HG02981 (cell line): ENCODE results near the gene PTPRN2.

ENCODE experiments used
- ATAC-seq: cut with Tn5 transposase; IDR thresholded peaks from one replicate; pipeline ENCODE4 v1.9.1; 2021; ENCODE audit warnings: mild to moderate bottlenecking, moderate library complexity; ENCODE audit not compliant: unreplicated experiment

PTPRN2 gene

DNA sequence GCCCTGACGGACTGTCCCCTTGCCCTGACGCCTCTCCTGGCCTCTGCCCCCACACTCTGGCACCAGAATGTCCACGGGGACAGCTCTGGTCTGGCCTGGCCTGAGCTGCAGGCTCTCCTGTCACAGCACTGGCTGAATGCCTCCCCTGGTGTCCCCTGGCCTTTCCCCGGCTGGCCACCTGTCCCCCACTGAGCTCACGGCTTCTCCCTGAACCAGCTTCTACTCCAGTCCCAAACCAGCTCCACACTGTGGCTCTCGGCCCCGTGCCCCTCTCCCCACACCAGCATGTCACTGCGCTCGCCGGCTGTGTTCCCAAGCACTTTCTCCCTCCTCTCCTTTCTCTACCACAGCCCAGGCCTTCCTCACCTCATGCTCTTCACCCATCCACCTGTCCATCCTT is 864.4 kb downstream of the PTPRN2 start:
- ATAC-seq = no peak

DNA sequence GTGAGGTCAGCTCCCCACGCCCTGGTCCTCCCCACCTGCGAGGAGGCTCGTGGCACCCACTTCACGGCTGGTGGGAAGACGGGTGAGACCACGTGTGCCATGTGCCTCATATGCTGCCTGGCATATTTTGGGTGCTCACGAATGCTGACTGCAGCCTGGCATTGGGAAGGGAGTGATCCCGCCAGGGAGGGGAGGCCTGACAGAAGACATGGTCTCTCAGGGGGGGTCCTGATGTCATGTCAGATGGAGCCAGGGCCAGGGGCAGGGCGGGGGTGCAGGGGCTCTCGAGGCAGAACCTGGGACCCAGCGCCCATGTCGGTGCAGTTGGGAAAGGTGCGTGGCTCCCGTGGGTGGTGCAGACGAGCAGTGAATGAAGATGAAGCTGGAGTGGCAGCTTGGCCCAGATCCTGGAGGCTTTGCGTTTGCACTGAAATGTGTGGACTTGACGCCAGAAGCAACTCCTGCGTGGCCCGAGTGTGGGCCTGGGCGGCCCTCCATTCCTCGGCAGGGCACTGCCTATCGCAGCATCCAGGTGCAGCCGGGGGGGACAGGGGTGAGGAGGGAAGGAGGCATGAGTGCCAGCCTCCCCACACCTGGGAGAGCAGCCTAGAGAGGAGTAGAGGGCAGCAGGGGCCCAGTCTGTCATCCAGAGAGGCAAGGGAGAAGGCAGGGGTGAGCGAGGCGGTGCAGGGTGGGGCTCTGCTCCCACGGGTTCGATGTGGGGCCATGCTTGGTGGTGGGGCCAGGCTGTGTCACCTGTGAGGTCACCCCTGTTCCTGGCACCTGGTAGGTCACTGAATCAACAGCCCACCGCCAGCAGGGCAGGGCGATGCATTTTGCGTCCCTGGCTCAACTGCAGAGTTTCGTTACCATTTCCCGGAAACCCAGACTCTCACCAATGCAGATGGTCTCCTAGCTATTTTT is 865.2 kb downstream of the PTPRN2 start:
- no peak for ATAC-seq

DNA sequence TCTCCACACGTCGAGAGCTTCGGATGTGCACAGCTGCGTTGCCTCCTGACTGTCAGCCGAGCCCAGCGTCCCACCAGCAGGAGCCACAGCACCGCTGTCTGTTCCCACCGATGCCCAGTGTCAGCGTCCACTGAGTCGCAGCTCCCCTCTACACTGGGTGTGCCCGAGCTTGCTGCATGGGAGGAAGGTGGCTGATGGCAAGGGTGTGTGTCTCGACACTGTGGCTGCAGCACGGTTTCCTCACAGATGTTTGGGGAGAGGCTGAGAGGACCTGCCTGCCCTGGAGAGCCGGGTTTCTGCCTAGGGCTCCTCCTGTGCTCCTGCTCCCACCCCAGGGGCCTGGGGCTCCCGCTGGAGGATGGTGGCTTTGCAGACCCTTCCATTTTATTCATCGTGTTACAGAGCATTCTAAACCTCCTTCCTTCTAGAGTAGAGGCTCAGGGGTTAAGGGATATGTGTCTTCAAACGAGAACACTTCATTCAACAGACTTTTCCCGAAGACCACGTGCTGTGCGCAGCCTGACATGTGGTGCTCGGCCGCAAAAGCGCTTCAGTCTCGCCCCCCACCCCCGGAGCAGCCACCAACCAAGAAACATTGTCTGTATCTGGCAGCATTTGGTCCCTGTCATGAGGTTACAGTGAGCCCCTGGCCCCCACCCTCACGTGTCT is 866.0 kb downstream of the PTPRN2 start:
- no peak for ATAC-seq

DNA sequence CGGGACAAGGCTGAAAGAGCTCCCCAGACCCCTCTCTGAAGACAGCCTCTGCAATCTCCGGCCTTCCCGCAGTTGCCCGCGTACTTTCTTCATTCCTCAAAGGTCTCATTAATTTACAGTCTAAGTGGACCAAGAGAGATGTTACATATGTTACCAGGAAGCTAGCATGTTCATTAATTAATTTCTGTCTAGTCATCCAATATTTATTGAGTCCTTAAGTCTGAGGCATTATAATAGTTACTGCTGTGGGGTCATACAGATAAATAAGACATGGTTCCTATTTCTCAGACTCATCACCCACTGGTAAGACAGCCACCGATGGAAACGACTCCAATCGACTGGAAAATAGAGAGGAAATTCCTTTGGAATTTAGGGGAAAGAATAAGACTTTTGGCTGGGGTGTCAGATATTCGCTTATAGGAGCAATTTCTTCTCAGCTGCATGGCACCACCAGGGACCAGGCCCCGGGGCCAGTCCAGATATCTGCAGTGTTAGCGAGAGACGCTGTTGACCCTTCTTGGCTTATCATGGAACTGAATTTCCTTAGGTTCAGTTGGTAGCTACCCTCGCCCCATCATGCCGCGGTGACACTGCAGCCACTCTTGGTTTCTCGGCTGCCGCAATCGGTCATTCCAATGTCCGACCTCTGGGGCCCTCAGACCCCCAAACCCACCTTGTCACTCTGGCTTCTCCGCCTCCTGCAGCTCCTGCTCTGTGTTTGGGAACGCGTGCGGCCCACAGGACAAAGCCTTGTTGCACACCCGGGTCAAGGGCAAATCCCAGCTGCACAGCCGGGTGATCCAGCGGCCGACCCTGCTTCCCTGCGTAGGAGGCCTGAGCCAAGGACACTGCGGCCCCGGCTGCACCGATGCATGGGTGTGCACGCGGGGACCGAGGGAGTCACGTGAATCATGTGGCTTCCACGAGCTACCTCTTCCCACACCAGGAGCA is 867.6 kb downstream of the PTPRN2 start:
- ATAC-seq = no peak

DNA sequence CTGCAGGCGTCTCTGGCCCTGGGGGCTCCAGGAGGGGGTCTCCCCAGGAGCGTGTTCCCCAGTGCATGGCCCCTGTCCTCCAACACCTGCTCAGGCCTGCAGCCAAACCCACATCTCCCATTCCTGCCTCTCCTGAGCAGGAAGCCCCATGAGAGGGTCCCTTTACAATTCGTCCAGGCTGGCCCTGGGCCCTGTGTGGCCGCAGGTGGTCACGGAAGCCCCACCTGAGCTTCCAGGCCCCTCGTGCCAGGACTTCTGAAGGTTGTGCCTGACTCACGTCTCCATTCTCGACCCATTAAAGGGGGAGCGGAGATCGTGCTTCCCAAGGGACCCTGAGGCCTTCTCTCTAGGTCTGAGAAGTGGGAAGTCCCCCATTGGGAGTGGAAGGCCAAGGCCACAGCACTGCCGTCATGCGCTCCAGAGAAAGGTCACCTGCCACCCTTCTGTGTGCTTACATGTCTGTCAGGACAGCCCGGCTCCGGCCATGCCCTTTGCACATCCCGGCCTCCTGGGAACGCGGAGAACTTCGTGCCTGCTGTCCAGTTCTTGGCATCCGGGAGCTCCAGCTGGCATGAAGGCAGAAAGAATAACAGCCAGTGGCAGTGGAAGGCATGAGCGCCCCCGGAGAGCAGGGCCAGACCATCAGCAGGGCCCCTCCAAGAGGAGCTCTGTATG is 868.5 kb downstream of the PTPRN2 start:
- no peak for ATAC-seq

DNA sequence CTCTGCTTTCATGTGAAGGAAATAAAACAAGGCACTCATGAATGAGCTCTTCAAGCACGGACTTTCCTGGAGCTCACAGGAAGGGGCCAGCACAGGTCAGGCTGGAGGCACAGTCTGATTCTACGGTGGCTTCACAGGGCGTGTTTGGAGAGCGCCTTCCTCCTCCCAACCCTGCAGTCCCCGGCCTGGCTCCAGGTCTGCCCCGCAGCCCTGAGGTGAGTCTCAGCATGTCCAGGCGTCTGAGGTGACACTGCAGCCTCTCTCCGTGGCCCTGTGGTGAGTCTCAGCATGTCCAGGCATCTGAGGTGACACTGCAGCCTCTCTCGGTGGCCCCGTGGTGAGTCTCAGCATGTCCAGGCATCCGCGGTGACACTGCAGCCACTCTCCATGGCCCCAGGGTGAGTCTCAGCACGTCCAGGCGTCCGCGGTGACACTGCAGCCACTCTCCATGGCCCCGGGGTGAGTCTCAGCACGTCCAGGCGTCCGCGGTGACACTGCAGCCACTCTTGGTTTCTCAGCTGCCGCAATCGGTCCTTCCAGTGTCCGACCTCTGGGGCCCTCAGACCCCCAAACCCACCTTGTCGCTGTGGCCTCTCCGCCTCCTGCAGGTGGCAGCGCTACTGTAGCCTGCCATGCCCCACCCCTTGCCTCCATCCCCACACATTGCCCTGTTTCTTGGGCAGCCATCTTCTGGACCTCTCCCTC is 869.2 kb downstream of the PTPRN2 start:
- ATAC-seq = no peak

DNA sequence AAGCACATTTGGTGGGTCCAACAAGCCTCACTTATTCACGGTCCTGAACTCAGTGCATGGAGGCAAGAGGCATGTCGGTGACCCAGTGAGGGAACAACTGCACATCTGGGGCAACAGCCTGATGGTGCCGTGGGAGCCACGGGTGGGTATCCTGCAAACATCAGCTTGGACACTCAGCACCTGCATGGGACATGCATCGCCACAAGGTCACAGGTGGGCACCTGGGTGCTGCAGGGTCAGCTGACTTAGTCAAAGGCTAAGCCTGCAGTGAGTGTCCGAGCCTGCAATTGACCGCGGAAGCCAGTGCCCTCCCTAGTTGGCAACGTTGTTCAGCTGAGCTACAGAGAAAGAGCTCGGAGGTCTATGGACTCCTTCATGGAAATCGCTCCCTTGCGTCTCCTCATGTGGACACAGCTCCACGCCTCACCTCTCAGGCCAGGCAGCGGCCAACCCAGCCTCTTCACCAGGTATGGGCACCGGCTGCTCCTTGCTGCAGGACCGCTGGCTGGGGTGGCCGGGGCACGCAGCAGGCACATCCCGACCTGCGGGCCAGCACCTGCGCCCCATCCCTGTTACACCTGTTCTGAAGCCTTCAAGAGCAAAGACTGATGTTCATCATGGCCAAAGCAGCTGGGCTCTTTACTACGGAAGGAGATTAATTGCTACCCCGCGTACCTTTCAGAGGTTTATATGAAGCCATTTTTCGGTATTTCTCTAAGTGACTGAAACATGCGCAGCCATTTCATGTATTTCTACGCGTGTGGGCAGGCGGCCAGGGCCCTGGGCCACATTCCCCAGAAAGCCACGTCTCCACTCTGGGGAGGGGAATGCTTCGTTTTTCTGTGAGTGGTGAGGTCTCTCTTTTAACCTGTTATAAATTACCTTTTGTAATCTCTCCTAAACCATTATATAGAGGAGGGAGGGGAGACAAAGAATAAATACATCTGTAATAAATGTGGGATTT is 870.1 kb downstream of the PTPRN2 start:
- ATAC-seq = no peak

DNA sequence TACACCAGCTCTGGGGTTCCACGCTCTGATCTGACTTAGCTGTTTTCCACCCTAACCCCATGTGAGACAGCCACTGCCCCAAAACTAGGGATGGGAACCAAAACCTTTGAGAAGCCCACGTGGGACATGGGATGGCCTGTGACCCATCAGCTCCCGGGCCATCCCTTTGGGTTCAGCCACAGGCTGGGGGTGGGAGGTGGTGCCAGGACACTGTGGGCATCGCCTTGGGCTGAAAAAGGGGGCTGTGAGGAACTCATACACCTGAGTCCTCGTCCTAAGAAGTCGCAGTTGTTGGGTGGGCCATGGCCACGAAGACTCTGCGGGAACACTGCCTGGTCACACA is 871.7 kb downstream of the PTPRN2 start:
- ATAC-seq = no peak

DNA sequence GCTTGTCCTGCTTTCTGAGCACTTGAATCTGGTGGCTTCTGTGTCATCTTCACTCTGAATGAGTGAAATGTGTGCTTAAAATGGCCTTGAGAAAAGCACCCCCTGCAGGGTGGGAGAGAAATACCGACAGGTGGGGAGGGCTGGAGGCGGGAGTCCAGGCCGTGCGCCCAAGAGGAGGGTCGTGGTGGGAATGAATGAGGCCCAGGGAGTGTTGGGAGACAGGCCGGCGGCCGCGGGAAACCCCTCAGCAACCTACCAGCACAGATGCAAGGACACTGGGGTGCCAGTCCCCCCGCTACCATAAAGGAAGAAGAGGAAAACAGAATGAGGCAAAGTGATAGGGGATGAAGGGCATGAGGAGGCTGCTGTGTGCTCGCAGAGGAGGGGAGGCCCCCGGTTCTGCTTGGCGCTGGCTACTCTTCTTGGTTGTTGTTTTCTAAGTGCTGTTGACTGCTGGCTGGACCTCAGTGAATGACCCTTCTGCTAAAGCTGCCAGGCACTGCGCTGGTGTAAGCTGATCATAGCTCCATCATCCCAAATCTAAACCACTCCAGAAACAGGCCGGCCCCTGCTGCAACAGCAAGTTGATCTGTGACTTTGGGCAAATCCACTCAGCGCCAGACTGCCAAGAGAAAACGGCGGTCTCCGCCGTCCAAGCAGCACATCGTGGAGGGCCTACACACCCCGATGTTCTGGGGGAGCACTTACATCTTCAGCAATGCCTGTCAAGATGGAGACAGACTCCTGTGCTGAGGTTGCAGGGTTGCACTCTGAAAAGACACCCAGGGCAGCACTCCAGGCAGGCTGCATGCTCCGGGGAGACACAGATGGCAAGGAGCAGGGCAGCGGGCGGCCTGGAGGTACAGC is 872.3 kb downstream of the PTPRN2 start:
- no peak for ATAC-seq

DNA sequence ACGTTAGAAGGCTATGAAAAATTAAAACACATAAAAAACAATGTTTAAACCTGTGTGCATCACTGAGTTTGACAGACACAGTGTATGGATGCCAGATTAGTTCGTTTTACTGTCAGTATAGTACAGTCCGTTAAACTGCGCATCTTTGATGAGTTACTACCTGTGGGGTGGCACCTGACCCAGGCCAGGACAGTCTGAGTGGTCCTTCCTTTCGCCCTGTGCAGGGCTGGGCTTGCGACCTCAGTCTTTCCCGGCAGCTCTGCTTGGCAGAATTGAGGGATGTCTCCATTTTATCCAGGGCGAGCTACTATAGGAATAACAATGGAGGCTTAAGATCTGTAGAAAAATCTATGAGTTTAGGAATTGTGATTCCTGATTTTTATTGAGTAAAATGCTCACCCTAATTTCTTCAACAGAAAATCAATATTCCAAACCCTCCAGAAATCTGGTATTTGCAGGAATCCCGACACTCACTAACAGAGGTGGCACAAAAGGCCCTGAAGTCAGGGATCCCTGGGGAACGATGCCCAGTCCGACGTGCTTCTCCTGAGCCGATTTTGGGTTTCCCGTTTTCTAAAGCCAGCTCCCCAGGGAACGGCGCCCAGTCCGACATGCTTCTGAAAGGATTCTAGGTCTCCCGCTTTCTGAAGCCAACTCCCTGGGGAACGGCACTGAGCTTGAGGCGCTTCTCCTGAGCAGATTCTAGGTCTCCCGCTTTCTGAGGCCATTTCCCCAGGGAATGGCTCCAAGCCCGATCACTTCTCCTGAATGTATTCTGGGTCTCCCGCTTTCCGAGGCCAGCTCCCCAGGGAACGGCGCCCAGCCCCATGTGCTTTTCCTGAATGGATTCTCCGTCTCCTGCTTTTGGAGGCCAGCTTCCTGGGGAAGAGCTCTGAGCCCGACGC is 873.2 kb downstream of the PTPRN2 start:
- no peak for ATAC-seq

DNA sequence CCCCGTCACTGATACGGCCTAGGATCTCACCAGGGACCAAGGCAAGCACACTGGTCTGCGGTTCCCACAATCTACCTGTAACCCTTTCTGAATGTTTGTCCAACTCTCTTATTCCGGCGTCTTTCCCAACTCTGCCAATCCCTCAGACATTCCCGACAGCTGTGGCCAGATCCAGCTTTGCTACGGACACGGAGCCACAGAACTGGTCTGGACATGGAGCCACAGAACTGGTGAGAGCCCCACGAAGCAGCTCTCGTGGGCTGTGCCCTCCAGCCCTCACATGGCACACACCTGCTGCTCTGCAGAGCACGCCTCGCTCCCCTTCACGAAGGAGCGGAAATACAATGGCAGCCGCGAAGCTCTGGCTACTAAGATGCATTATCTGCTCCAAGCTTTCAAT is 874.0 kb downstream of the PTPRN2 start:
- no peak for ATAC-seq

DNA sequence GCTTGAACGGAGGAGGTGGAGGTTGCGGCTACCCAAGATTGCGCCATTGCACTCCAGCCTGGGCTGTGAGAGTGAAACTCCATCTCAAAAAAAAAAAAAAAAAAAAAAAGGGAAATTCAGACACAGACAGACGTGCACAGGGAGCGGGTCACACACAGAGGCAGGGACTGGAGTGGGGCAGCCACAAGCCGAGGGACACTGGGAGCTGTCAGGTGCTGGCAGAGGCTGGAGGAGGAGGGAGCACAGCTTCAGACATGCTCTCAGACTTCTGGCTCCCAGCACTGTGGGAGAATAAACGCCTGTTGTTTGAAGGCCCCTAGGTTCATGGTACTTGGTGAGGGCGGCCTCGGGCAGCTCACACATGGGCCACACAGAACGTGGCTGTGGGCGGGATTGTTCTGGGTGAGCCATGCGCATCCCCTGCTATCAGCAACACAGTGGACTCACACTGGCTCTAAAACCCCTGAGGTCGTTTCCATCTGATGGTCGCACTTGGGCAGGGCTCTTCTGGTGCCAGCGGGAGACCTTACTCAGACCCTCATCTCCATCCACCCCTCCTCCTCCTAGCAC is 874.9 kb downstream of the PTPRN2 start:
- no peak for ATAC-seq

DNA sequence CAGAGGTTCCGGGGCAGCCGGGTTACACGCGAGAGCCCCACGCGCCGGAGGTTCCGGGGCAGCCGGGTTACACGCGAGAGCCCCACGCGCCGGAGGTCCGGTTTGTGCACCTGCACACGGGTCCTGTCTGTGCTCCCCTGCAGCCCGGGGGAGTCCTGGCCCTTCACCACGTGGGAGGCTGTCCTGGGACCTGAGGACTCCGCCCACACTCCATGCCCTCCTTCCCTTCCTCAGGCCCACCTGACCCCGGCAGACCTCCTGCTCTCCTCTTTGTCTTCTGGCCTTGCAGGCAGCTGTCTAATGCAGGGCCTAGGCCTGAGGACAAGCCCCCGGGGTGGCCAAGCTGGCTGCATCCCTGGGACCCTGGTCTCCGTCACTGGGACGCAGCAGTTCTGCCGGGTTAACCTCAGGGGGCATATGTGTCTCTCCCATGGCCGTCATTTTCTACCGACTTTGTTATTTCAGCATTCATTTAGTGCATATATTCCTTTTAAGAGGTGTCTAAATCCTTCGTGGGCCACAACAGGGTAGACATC is 876.2 kb downstream of the PTPRN2 start:
- no peak for ATAC-seq

DNA sequence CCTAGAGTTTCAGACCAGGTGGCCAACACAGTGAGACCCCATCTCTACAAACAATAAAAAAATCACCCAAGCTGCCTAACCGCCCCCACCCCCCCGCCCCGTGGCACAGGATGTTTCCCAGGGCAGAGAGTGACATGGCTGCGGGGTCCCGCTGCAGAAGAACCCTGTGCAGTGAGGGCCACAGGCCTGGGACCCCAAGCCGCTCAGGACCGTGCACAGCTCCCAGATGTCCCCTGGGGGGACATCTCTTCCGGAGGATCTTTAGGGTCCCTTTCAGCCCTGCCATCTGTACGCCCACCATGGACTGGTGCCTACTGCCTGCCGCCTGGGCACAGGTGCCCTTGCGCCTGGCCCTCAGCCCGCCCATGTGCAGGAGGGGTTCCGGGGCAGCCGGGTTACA is 877.2 kb downstream of the PTPRN2 start:
- ATAC-seq = no peak

DNA sequence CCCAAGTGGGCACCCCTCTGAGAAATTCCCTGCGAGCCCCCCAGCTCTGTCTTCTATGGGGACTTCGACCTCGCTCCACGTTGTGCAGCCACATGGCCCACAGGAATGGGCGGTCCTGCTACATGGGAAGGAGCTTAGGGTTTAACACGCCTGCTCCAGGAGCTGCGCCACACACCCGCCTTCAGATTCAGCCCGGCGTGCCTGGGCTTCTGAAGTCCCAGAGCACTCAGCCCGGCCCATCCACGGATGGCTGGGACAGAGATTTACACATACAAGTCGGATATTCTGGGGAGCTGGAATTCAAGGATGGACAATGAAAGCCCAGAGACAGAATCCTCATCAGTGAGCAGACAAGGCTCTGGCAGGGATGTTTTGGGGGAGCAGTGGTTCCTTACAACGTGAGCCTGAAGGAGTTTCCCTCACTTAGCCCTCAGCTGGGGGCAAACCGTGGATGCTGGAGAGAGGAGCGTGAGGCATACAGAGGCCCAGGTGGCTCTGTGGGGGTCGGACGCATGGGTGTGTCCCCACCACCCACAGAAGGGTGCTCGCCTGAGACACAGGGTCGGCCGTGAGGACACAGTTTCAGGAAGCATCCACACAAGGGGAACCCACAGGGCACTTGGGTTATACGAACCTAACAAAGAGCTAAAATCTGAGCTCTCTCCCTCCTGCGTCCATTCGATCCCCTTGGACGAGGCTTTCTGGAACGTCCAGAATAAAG is 877.9 kb downstream of the PTPRN2 start:
- ATAC-seq = no peak

DNA sequence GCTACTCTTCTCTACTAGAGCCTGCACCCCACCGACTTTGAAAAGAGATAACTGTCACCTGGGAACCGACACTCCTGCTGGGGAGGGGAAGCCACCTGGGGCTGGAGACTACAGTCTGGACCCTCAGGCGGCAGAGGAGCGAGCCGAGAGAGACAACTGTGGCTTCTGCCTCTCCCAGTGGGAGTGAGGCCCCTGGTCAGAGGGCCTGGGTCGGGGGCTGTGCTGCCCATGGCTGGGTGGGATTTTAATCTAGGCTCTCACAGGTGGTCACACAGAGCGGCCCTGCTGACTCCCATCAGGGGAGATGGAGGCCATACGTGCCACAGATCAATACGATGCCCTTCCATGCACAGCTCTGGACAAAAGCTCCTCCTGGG is 878.7 kb downstream of the PTPRN2 start:
- ATAC-seq = no peak
